ENCODE results near the gene GPR42. TPM values are rescaled to one million over a fixed set of nuclear protein-coding genes. Genes with fewer than 3 reads are reported as not detected.
A peak's percentile ranks its signal among the peaks of the same experiment; 100 is the strongest.

GPR42 gene
- polyA plus RNA-seq, 2 of the 4 experiments (the other 2 are of a cell fraction), result not detected

DNA sequence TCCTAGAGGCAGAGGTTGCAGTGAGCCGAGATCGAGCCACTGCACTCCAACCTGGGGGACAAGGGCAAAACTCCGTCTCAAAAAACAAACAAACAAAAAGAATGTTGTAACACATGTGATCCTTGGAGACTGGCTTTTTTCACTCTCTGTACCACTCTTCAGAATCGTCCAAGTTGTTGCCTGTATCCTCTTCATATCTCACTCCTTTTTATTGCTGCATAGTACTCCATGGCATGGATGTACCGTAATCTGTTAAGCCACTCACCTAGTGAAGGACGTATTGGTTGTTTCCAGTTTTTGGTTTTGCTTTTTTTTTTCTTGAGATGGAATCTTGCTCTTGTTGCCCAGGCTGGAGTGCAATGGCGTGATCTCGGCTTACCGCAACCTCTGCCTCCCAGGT is 48.9 kb upstream of the GPR42 start (continued):
- TF ChIP-seq BHLHE40 (IDR thresholded peaks at IDR 0.05; ENCODE audit: low read depth, low read length) (no peak), ZNF302 (CRISPR knock-in tag; IDR thresholded peaks at IDR 0.05) (no peak), EP300 (IDR thresholded peaks at IDR 0.05) (no peak)

- TF ChIP-seq MAFK (IDR thresholded peaks at IDR 0.05; ENCODE audit: partially characterized antibody) (no peak), ZSCAN20 (CRISPR knock-in tag; IDR thresholded peaks at IDR 0.05) (no peak), RAD21 (conservative IDR thresholded peaks at IDR 0.05 in 1 of 2, IDR thresholded peaks at IDR 0.05 in 1 of 2) (peak in 1 of 2 experiments; percentile 36; a peak in 2 of 5 replicates), EP300 (IDR thresholded peaks at IDR 0.05) (no peak), NFE2L2 (conservative IDR thresholded peaks at IDR 0.05; ENCODE audit: low read length) (no peak), REST (IDR thresholded peaks at IDR 0.05) (no peak)
- TF ChIP-seq, protein P1, sequence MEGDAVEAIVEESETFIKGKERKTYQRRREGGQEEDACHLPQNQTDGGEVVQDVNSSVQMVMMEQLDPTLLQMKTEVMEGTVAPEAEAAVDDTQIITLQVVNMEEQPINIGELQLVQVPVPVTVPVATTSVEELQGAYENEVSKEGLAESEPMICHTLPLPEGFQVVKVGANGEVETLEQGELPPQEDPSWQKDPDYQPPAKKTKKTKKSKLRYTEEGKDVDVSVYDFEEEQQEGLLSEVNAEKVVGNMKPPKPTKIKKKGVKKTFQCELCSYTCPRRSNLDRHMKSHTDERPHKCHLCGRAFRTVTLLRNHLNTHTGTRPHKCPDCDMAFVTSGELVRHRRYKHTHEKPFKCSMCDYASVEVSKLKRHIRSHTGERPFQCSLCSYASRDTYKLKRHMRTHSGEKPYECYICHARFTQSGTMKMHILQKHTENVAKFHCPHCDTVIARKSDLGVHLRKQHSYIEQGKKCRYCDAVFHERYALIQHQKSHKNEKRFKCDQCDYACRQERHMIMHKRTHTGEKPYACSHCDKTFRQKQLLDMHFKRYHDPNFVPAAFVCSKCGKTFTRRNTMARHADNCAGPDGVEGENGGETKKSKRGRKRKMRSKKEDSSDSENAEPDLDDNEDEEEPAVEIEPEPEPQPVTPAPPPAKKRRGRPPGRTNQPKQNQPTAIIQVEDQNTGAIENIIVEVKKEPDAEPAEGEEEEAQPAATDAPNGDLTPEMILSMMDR (IDR thresholded peaks at IDR 0.05), result peak; percentile 30; the same call in 2 of the 3 replicates
- Histone ChIP-seq H3K9me3 (no peaks in the 10 kb centered on the region), H3K4me1 (no peaks in the 10 kb centered on the region), H3K27ac (no peak overlapping the region), H3K4me3 (no peak overlapping the region), H3K4me2 (no peak overlapping the region)
- ATAC-seq (peak; percentile 80 to 92), DNase-seq (ENCODE audit: low read depth in 1 of 2, low spot score in 1 of 2) (peak; percentile 55 to 56), FAIRE-seq (peak; percentile 77)
- ChIA-PET POLR2A (no interaction called here), CTCF (interaction anchor here (0.7 to 1.3 kb wide), 2 partner anchors 26 to 117 kb away, joined by 4 to 5 read pairs; no protein-coding TSS in a partner anchor)
- 38% methylated on average over 4 of the region's 4 CpGs for WGBS (ENCODE audit: missing lambda C conversion rate)
These were observed 43.2 kb upstream of the GPR42 start for GRCh38 chr19:35327642-35328041.

DNA sequence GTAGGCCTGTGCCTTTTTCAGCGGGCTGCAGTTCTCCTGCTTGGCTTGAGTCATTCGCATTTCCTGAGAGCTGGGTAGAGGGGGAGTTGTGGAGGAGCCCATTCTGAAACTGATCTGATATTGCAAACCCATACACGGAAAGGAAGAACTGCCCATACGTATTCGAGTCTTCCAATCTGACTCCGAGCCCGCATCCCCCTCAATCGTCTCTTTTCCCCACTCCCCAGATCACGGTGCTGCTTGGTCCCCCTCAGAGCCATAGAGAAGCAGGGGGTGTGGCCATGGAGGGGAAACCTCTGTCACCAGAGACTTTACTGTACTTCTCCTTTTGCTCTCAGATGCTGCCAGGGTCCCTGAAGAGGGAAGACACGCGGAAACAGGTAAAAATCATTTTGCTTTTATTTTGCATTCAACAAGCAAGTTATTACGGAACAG is 42.0 kb upstream of the GPR42 start, which contains the start of gene CD22:
TSS of gene CD22 (plus strand) at position 337 of the 435 bp plus-strand sequence. CDS start 2,854 bp downstream, outside the sequence.
- FAIRE-seq, result no peak
- POLR2A ChIA-PET, result no interaction called here
- no peaks in the 10 kb centered on the region for H3K4me1 ChIP-seq
- H3K4me2 ChIP-seq, result no peak within 1 kb of the TSS
- no peak within 1 kb of the TSS for H3K27ac ChIP-seq
- H3K4me3 ChIP-seq, result no peak within 1 kb of the TSS
- CTCF ChIA-PET, result interaction anchor here (1.0 to 1.3 kb wide), 2 partner anchors 24 to 140 kb away, joined by 3 to 5 read pairs; no protein-coding TSS in a partner anchor
- ATAC-seq, result no peak
- no peak for DNase-seq (ENCODE audit: low read depth in 1 of 2, low spot score in 1 of 2)
- no peak for TF ChIP-seq RNF2 (IDR thresholded peaks at IDR 0.05; ENCODE audit: borderline replicate concordance, low read depth)
- TF ChIP-seq KDM1A (IDR thresholded peaks at IDR 0.05; ENCODE audit: low read depth), result no peak
- TF ChIP-seq PHF8 (IDR thresholded peaks at IDR 0.05; ENCODE audit: borderline replicate concordance, low read depth), result no peak
- TF ChIP-seq FOSB (CRISPR knock-in tag; IDR thresholded peaks at IDR 0.05), result no peak
- no peak for TF ChIP-seq GATA3 (IDR thresholded peaks at IDR 0.05; ENCODE audit: borderline replicate concordance)
- TF ChIP-seq NR3C1 (IDR thresholded peaks at IDR 0.05), result no peak
- no peak for TF ChIP-seq MAZ (IDR thresholded peaks at IDR 0.05; ENCODE audit: borderline replicate concordance, low read depth, low read length)
- TF ChIP-seq JUN (IDR thresholded peaks at IDR 0.05), result no peak
- TF ChIP-seq TFCP2L1 (CRISPR knock-in tag; IDR thresholded peaks at IDR 0.05), result no peak
- TF ChIP-seq, protein P1 (IDR thresholded peaks at IDR 0.05), result no peak
- no peak for TF ChIP-seq CHD2 (IDR thresholded peaks at IDR 0.05; ENCODE audit: low read length, partially characterized antibody)
- no peak for TF ChIP-seq NPAS2 (CRISPR knock-in tag; IDR thresholded peaks at IDR 0.05; ENCODE audit: borderline replicate concordance)
- TF ChIP-seq HEYL (CRISPR knock-in tag; IDR thresholded peaks at IDR 0.05), result no peak
- no peak for TF ChIP-seq MYC (IDR thresholded peaks at IDR 0.05; ENCODE audit: borderline replicate concordance, low read length)
- WGBS (ENCODE audit: missing lambda C conversion rate), result 69% methylated on average over 12 of the region's 12 CpGs
- H3K9me3 ChIP-seq, result no peaks in the 10 kb centered on the region
